ENCODE measurements around the gene RAB4B. TPM values are rescaled to one million over a fixed set of nuclear protein-coding genes. Genes with fewer than 3 reads are reported as not detected.
"Not testable (repeated sequence)": the region's sequence is repeated elsewhere in the genome, so short reads cannot be mapped to it uniquely, and the experiment has no call there.

The RAB4B gene
- total and polyA plus RNA-seq, 2 experiments from 2014 or later = 27.4 to 29.0 TPM

DNA sequence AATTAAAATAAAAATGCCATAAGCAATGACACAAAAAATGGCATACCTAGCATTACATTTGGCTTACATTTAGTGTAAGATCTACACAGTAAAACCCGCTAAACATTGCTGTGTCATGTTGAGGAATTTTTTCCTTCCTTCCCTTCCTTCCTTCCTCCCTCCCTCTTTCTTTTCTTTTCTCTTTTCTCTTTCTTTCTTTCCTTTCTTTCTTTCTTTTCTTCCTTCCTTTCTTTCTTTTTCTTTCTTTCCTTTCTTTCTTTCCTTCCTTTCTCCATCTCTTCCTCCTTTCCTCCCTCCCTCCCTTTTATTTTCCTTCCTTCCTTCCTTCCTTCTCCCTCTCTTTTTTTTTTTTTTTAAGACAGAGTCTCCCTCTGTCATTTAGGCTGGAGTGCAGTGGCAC lies 60.4 kb downstream of the RAB4B start:
- H3K9me2 ChIP-seq (ENCODE audit: insufficient read depth); DNase-seq (ENCODE audit: low spot score); H3K27me3 Mint-ChIP-seq (ENCODE audit: insufficient read depth, low read depth, poor library complexity); H3K36me3 Mint-ChIP-seq (ENCODE audit: low read depth); H3K27me3 ChIP-seq (ENCODE audit: insufficient read depth); H2AFZ ChIP-seq; ATAC-seq; H3K27ac ChIP-seq (ENCODE audit: low read depth); H3K79me2 ChIP-seq (replicated peaks; ENCODE audit: insufficient read depth); H3K9me3 Mint-ChIP-seq; H3K4me3 ChIP-seq; H3K36me3 ChIP-seq (ENCODE audit: insufficient read depth); H3K4me1 ChIP-seq (ENCODE audit: insufficient read depth); H3K27ac Mint-ChIP-seq; H3K4me2 ChIP-seq; H4K20me1 ChIP-seq (replicated peaks; ENCODE audit: insufficient read depth); H3K4me1 Mint-ChIP-seq; H3F3A ChIP-seq (replicated peaks; ENCODE audit: low read depth); H3K4me3 Mint-ChIP-seq: not testable (repeated sequence)

DNA sequence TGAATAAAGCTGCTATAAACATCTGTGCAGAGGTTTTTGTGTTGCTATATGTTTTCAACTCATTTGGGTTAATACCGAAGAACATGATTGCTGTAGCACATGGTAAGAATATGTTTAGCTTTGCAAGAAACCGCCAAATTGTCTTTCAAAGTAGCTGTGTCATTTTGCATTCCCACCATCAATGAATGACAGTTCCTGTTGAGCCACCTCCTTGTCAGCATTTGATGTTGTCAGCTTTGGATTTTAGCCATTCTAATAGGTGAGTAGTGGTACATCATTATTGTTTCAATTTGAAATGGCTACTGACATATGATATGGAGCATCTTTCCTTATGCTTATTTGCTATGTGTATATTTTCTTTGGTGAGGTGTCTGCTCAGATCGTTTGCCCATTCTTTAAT lies 64.0 kb downstream of the RAB4B start:
- H3K27me3 ChIP-seq (ENCODE audit: insufficient read depth); H3K27ac ChIP-seq (ENCODE audit: low read depth); H2AFZ ChIP-seq; H3K36me3 ChIP-seq (ENCODE audit: insufficient read depth); H3K4me2 ChIP-seq; ATAC-seq; H3K9me2 ChIP-seq (ENCODE audit: insufficient read depth); H3F3A ChIP-seq (replicated peaks; ENCODE audit: low read depth); H3K4me3 ChIP-seq; H3K4me3 Mint-ChIP-seq; H3K4me1 ChIP-seq (ENCODE audit: insufficient read depth); H3K36me3 Mint-ChIP-seq (ENCODE audit: low read depth); H4K20me1 ChIP-seq (replicated peaks; ENCODE audit: insufficient read depth); DNase-seq (ENCODE audit: low spot score); H3K9me3 Mint-ChIP-seq; H3K27me3 Mint-ChIP-seq (ENCODE audit: insufficient read depth, low read depth, poor library complexity); H3K27ac Mint-ChIP-seq; H3K79me2 ChIP-seq (replicated peaks; ENCODE audit: insufficient read depth): not testable (repeated sequence)
- peaks cover 10% of the 10 kb centered on the region for H3K4me1 Mint-ChIP-seq

DNA sequence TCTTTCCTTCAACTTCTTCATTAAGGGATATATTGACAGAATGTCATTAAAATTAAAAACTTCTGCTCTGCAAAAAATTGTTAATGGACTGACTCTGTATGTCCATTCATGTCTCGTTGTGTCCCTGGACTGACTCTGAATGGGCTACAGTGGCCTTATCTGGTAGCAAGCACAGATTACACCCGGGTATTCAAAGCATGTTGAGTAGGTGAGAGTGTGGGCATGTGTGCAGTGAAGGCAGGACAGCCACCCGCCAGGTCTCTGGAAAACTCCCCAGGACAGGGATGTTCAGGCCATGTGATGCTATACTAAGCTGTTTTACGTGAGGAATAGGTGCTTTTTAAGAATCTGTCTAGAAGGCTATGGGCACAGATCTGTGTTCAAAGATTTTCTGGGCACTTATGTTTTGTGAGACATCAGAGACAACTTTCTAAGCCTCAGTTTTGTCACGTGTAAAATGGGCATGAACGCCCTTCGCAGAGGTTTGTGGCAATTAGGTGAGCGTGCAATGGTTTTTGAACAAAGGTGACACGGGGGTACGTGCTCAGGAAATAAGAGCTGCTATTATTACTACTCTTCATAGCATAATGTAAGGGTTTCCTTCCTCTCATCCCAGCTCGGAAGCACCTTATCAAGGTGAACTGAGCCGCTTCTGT lies 65.1 kb downstream of the RAB4B start:
- Histone ChIP-seq H2AFZ (peak overlapping the region; percentile 91; the same call in 1 of the 2 replicates), H3K4me2 (peak overlapping the region; percentile 79), H3K4me3 (peak overlapping the region; percentile 60), H3K27me3 (ENCODE audit: insufficient read depth) (peaks cover 12% of the 10 kb centered on the region)
- Mint-ChIP-seq H3K27me3 (ENCODE audit: insufficient read depth, low read depth, poor library complexity) (peaks cover 19% of the 10 kb centered on the region), H3K4me3 (peak overlapping the region; percentile 68), H3K4me1 (peaks cover 14% of the 10 kb centered on the region)
- not testable (repeated sequence) for H3K36me3 Mint-ChIP-seq (ENCODE audit: low read depth); H3K79me2 ChIP-seq (replicated peaks; ENCODE audit: insufficient read depth); H4K20me1 ChIP-seq (replicated peaks; ENCODE audit: insufficient read depth); ATAC-seq; H3K4me1 ChIP-seq (ENCODE audit: insufficient read depth); DNase-seq (ENCODE audit: low spot score); H3K36me3 ChIP-seq (ENCODE audit: insufficient read depth); H3K27ac ChIP-seq (ENCODE audit: low read depth); H3K9me2 ChIP-seq (ENCODE audit: insufficient read depth); H3K27ac Mint-ChIP-seq; H3K9me3 Mint-ChIP-seq; H3F3A ChIP-seq (replicated peaks; ENCODE audit: low read depth)

DNA sequence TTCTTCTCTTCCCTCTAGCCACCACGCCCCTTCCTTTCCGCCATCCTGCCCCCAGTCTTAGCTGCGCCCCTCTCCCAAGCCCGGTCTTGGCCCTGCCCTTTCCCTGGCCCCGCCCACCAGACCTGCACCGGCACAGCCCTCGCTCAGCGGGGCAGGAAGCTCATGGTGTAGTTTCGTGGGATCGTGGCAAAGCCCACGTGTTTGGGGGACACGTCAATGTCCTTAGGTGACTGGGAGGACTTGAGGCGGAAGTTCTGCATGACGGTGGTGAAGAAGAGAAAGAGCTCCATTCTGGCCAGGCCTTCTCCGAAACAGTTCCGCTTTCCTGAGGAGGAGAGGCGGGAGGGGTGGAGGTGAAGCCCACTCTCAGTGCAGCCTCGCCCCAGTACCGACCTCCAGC lies 65.6 kb downstream of the RAB4B start:
- not testable (repeated sequence) for H3K27ac Mint-ChIP-seq; H3K36me3 ChIP-seq (ENCODE audit: insufficient read depth); H3K9me3 Mint-ChIP-seq; H3K9me2 ChIP-seq (ENCODE audit: insufficient read depth); H4K20me1 ChIP-seq (replicated peaks; ENCODE audit: insufficient read depth); H3F3A ChIP-seq (replicated peaks; ENCODE audit: low read depth); H3K36me3 Mint-ChIP-seq (ENCODE audit: low read depth); H3K79me2 ChIP-seq (replicated peaks; ENCODE audit: insufficient read depth); H3K4me1 ChIP-seq (ENCODE audit: insufficient read depth); H3K27ac ChIP-seq (ENCODE audit: low read depth)
- ATAC-seq = peak; percentile 89
- Histone ChIP-seq H3K4me3 (peak overlapping the region; percentile 60), H3K27me3 (ENCODE audit: insufficient read depth) (peaks cover 17% of the 10 kb centered on the region), H3K4me2 (peak overlapping the region; percentile 79), H2AFZ (peak overlapping the region; percentile 91; the same call in 1 of the 2 replicates)
- peak; percentile 65 for TF ChIP-seq POLR2AphosphoS5 (IDR thresholded peaks at IDR 0.05; ENCODE audit: low read depth)
- Mint-ChIP-seq H3K4me3 (peak overlapping the region; percentile 68), H3K4me1 (peaks cover 14% of the 10 kb centered on the region; the same call in 2 of the 3 replicates), H3K27me3 (ENCODE audit: insufficient read depth, low read depth, poor library complexity) (peaks cover 25% of the 10 kb centered on the region)
- peak; percentile 66 for DNase-seq (ENCODE audit: low spot score)

Other genes with a start within 250 kb of the RAB4B start
- 60.0 and 63.2 TPM in 2 replicates for gene SHKBP1, start 201.4 kb upstream of the RAB4B start, total RNA-seq (2014; rRNA removed; shearing (Covaris generic))
- gene SHKBP1, start 201.4 kb upstream of the RAB4B start, polyA plus RNA-seq (2016; fragmentation: Nextera tagmentation; extraction: Ambion mirVana) = 69.8 and 74.6 TPM in 2 replicates
- gene LTBP4, start 176.9 kb upstream of the RAB4B start, total RNA-seq (2014; rRNA removed; shearing (Covaris generic)) = 53.2 and 65.0 TPM in 2 replicates
- gene LTBP4, start 176.9 kb upstream of the RAB4B start, polyA plus RNA-seq (2016; fragmentation: Nextera tagmentation; extraction: Ambion mirVana) = 48.4 and 50.3 TPM in 2 replicates
- 21.6 and 28.5 TPM in 2 replicates for gene NUMBL, start 87.6 kb upstream of the RAB4B start, total RNA-seq (2014; rRNA removed; shearing (Covaris generic))
- 8.5 and 9.6 TPM in 2 replicates for gene NUMBL, start 87.6 kb upstream of the RAB4B start, polyA plus RNA-seq (2016; fragmentation: Nextera tagmentation; extraction: Ambion mirVana)
- gene COQ8B, start 61.4 kb upstream of the RAB4B start, total RNA-seq (2014; rRNA removed; shearing (Covaris generic)) = 42.6 and 59.6 TPM in 2 replicates
- 13.4 and 13.9 TPM in 2 replicates for gene COQ8B, start 61.4 kb upstream of the RAB4B start, polyA plus RNA-seq (2016; fragmentation: Nextera tagmentation; extraction: Ambion mirVana)
- 9.8 and 12.6 TPM in 2 replicates for gene ITPKC, start 61.1 kb upstream of the RAB4B start, total RNA-seq (2014; rRNA removed; shearing (Covaris generic))
- 5.3 and 5.4 TPM in 2 replicates for gene ITPKC, start 61.1 kb upstream of the RAB4B start, polyA plus RNA-seq (2016; fragmentation: Nextera tagmentation; extraction: Ambion mirVana)
- 10.3 and 14.9 TPM in 2 replicates for gene ACTMAP, start 27.8 kb upstream of the RAB4B start, total RNA-seq (2014; rRNA removed; shearing (Covaris generic))
- 16.7 and 17.9 TPM in 2 replicates for gene ACTMAP, start 27.8 kb upstream of the RAB4B start, polyA plus RNA-seq (2016; fragmentation: Nextera tagmentation; extraction: Ambion mirVana)
- 239 and 295 TPM in 2 replicates for gene SNRPA, start 27.0 kb upstream of the RAB4B start, total RNA-seq (2014; rRNA removed; shearing (Covaris generic))
- gene SNRPA, start 27.0 kb upstream of the RAB4B start, polyA plus RNA-seq (2016; fragmentation: Nextera tagmentation; extraction: Ambion mirVana) = 321 and 326 TPM in 2 replicates
- gene MIA, start 2.7 kb upstream of the RAB4B start, total RNA-seq (2014; rRNA removed; shearing (Covaris generic)) = not detected in 2 replicates
- not detected in 2 replicates for gene MIA, start 2.7 kb upstream of the RAB4B start, polyA plus RNA-seq (2016; fragmentation: Nextera tagmentation; extraction: Ambion mirVana)
- 98.3 and 118 TPM in 2 replicates for gene EGLN2, start 20.9 kb downstream of the RAB4B start, total RNA-seq (2014; rRNA removed; shearing (Covaris generic))
- 55.8 and 59.9 TPM in 2 replicates for gene EGLN2, start 20.9 kb downstream of the RAB4B start, polyA plus RNA-seq (2016; fragmentation: Nextera tagmentation; extraction: Ambion mirVana)
- gene CYP2A6, start 72.2 kb downstream of the RAB4B start, total RNA-seq (2014; rRNA removed; shearing (Covaris generic)) = not detected in 2 replicates
- 0.39 TPM in 1 of 2 replicates, not detected in the other for gene CYP2A6, start 72.2 kb downstream of the RAB4B start, polyA plus RNA-seq (2016; fragmentation: Nextera tagmentation; extraction: Ambion mirVana)
- 4.8 TPM in 1 of 2 replicates, not detected in the other for gene CYP2A7, start 104.0 kb downstream of the RAB4B start, total RNA-seq (2014; rRNA removed; shearing (Covaris generic))
- not detected in 2 replicates for gene CYP2A7, start 104.0 kb downstream of the RAB4B start, polyA plus RNA-seq (2016; fragmentation: Nextera tagmentation; extraction: Ambion mirVana)
- gene CYP2B6, start 213.0 kb downstream of the RAB4B start, total RNA-seq (2014; rRNA removed; shearing (Covaris generic)) = 1.2 and 8.4 TPM in 2 replicates
- 2.9 and 3.9 TPM in 2 replicates for gene CYP2B6, start 213.0 kb downstream of the RAB4B start, polyA plus RNA-seq (2016; fragmentation: Nextera tagmentation; extraction: Ambion mirVana)